Hepatocyte (in vitro differentiated cells): ENCODE measurements around the gene ATOH8.

Experiments
- EZH2 ChIP-seq: fragments of 200-600 bp; sonication (generic); IDR thresholded peaks from 2 replicates; pipeline ENCODE4 v1.6.1; 2016; ENCODE audit warnings: antibody characterized with exemption, mild to moderate bottlenecking, borderline replicate concordance
- TF ChIP-seq, protein P1 (sequence below): fragments of 200-600 bp; sonication (generic); IDR thresholded peaks from 2 replicates; pipeline ENCODE4 v1.5.1; 2016; ENCODE audit warnings: antibody characterized with exemption, mild to moderate bottlenecking; ENCODE audit not compliant: poor library complexity

DNA sequence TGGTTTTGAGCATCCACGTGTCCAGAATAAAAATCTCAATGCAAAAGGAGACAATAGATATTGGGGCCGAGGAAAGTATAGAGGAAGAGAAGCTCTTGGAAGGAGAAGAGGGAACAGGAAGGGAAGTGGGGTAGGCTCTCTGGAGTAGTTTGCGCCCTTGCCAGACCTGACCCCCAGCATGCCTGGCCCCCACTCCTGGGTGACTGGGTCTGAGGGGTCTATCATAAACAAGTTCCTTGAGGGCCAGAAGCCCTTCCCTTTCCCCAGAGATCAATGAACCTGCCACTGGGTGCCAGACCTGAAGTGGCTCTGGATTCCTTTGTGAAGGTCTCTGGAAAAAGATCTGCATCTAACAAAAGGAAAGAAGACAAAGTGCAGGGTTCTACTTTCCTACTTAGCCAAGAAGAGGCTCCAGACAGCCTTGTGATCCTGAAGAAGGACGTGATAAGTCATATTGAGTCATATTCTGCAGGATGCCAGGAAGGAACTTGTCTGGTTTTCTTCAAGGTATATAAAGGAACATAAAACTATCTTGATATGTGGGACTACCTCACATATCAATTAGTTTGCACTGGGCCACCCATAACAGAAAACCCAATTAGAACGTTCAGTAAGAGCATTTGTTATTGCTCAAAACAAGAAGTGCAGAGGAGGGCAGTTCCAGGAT is 18.7 kb upstream of the ATOH8 start:
- TF ChIP-seq, protein P1, sequence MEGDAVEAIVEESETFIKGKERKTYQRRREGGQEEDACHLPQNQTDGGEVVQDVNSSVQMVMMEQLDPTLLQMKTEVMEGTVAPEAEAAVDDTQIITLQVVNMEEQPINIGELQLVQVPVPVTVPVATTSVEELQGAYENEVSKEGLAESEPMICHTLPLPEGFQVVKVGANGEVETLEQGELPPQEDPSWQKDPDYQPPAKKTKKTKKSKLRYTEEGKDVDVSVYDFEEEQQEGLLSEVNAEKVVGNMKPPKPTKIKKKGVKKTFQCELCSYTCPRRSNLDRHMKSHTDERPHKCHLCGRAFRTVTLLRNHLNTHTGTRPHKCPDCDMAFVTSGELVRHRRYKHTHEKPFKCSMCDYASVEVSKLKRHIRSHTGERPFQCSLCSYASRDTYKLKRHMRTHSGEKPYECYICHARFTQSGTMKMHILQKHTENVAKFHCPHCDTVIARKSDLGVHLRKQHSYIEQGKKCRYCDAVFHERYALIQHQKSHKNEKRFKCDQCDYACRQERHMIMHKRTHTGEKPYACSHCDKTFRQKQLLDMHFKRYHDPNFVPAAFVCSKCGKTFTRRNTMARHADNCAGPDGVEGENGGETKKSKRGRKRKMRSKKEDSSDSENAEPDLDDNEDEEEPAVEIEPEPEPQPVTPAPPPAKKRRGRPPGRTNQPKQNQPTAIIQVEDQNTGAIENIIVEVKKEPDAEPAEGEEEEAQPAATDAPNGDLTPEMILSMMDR, result no peak
- no peak for TF ChIP-seq EZH2
